Tibial nerve (tissue), 4 donors: ENCODE measurements around the gene PARD6B. TPM values are rescaled to one million over a fixed set of nuclear protein-coding genes. Genes with fewer than 3 reads are reported as not detected.

Experiments used
- DNase-seq, 2 donors: peaks; one replicate each; pipeline ENCODE4 v3.0.0-alpha.2; 2019; ENCODE audit warnings: low spot score in 2 of 2
- H3K27ac ChIP-seq, 4 donors: fragments of 200-600 bp; sonication (generic) in 3 of 4; one replicate each; pipeline ENCODE4 v1.5.1; 2017 to 2019; ENCODE audit warnings: mild to moderate bottlenecking in 1 of 4
- H3K27me3 ChIP-seq, 2 donors: fragments of 200-600 bp; sonication (generic) in 1 of 2; one replicate each; pipeline versions ENCODE4 v1.5.1 to v1.6.0; 2017 to 2019
- H3K36me3 ChIP-seq, 3 donors: fragments of 200-600 bp; sonication (generic); one replicate each; pipeline ENCODE4 v1.5.1; 2018 to 2019
- H3K4me1 ChIP-seq, 4 donors: fragments of 200-600 bp; sonication (generic) in 3 of 4; one replicate each; pipeline ENCODE4 v1.5.1; 2017 to 2019
- H3K4me3 ChIP-seq, 4 donors: fragments of 200-600 bp; sonication (generic) in 3 of 4; one replicate each; pipeline ENCODE4 v1.5.1; 2017 to 2019; ENCODE audit warnings: mild to moderate bottlenecking in 1 of 4, moderate library complexity in 1 of 4
- H3K9me3 ChIP-seq, 4 donors: fragments of 200-600 bp; sonication (generic) in 3 of 4; one replicate each; pipeline ENCODE4 v1.5.1; 2017 to 2019
- CTCF ChIP-seq, 5 experiments: fragments of 200-600 bp in 3 of 5; fragments of 450-650 bp in 2 of 5; sonication (generic) in 3 of 5; IDR thresholded peaks; one replicate each; pipeline ENCODE4 v1.5.1; 2016 to 2019; ENCODE audit warnings: antibody characterized with exemption in 5 of 5, mild to moderate bottlenecking in 3 of 5, moderate library complexity in 2 of 5
- EP300 ChIP-seq, 2 donors: sonication (generic); formaldehyde crosslinking; IDR thresholded peaks; one replicate each; pipeline ENCODE4 v1.6.1; 2017; ENCODE audit warnings: antibody characterized with exemption in 2 of 2, mild to moderate bottlenecking in 1 of 2
- POLR2A ChIP-seq, 2 donors: fragments of 450-650 bp; IDR thresholded peaks; one replicate each; pipeline ENCODE4 v1.6.1; 2017; ENCODE audit warnings: antibody characterized with exemption in 2 of 2, mild to moderate bottlenecking in 2 of 2, moderate library complexity in 2 of 2
- WGBS, 2 donors: methylation state at CpG; one replicate each; pipeline ENCODE4 v1.1.5; 2018; 5-methylcytosine and 5-hydroxymethylcytosine counted together
- total RNA-seq, 4 donors: library from RNA; depleted of rRNA; stranded (reverse); fragments of >200 nt; gene quantifications; one replicate each; pipeline ENCODE4 v1.1.0, GENCODE V29; 2016

PARD6B gene
- total RNA-seq, 4 donors from 2014 or later = 2.4 to 3.8 (median 3.5) TPM

- H3K4me3 ChIP-seq = no peak overlapping the region
- WGBS, 2 donors = 46 to 52% methylated on average over 14 to 15 of the region's 15 CpGs
- peaks cover 0 to 59% (median 21%) of the 10 kb centered on the region in 4 donors for H3K4me1 ChIP-seq
- peak in 1 of 2 donors; percentile 64 for TF ChIP-seq EP300 (IDR thresholded peaks at IDR 0.05)
- peak in 3 of 5 experiments; percentile 17 to 34 (median 26) for TF ChIP-seq CTCF (IDR thresholded peaks at IDR 0.05)
- TF ChIP-seq POLR2A (IDR thresholded peaks at IDR 0.05) = no peak
- peak overlapping the region; percentile 79 to 92 (median 85) for H3K27ac ChIP-seq
- no peaks in the 10 kb centered on the region for H3K36me3 ChIP-seq
- peak in 1 of 2 donors; percentile 59 for DNase-seq
- no peaks in the 10 kb centered on the region for H3K27me3 ChIP-seq
- H3K9me3 ChIP-seq = no peaks in the 10 kb centered on the region
Measured at GRCh38 chr20:50744143-50744792, 12.9 kb downstream of the PARD6B start.

- Histone ChIP-seq H3K4me3 (no peak overlapping the region), H3K36me3 (peaks cover 0 to 5% (median 0%) of the 10 kb centered on the region in 3 donors), H3K27me3 (no peaks in the 10 kb centered on the region), H3K27ac (peak overlapping the region; percentile 0 to 92 (median 84)), H3K4me1 (peaks cover 0 to 60% (median 21%) of the 10 kb centered on the region in 4 donors), H3K9me3 (no peaks in the 10 kb centered on the region)
- WGBS, 2 donors = 68 to 78% methylated on average over 2 of the region's 2 CpGs
- no peak for DNase-seq
- TF ChIP-seq CTCF (IDR thresholded peaks at IDR 0.05) = no peak
- TF ChIP-seq POLR2A (IDR thresholded peaks at IDR 0.05) = no peak
- TF ChIP-seq EP300 (IDR thresholded peaks at IDR 0.05) = no peak
Measured at GRCh38 chr20:50745634-50746137, 14.3 kb downstream of the PARD6B start.

GRCh38 chr20:50746138-50746940 lies 15.0 kb downstream of the PARD6B start:
- Histone ChIP-seq H3K4me1 (peaks cover 0 to 60% (median 21%) of the 10 kb centered on the region in 4 donors), H3K27me3 (no peaks in the 10 kb centered on the region), H3K27ac (peak overlapping the region; percentile 0 to 92 (median 84)), H3K9me3 (no peaks in the 10 kb centered on the region), H3K4me3 (no peak overlapping the region), H3K36me3 (peaks cover 0 to 5% (median 0%) of the 10 kb centered on the region in 3 donors)
- no peak for DNase-seq
- TF ChIP-seq POLR2A (IDR thresholded peaks at IDR 0.05) (no peak), EP300 (IDR thresholded peaks at IDR 0.05) (peak in 1 of 2 donors; percentile 39)
- 40 to 47% methylated on average over 3 of the region's 3 CpGs for WGBS, 2 donors

GRCh38 chr20:50747275-50747674 lies 15.9 kb downstream of the PARD6B start:
- Histone ChIP-seq H3K27ac (peak overlapping the region in 3 of 4 donors; percentile 79 to 92 (median 89)), H3K4me3 (no peak overlapping the region), H3K36me3 (peaks cover 0 to 5% (median 0%) of the 10 kb centered on the region in 3 donors), H3K27me3 (no peaks in the 10 kb centered on the region), H3K4me1 (peaks cover 0 to 60% (median 21%) of the 10 kb centered on the region in 4 donors), H3K9me3 (no peaks in the 10 kb centered on the region)
- 78 to 85% methylated on average over 2 of the region's 2 CpGs for WGBS, 2 donors
- DNase-seq = no peak
- TF ChIP-seq POLR2A (IDR thresholded peaks at IDR 0.05) (no peak), CTCF (IDR thresholded peaks at IDR 0.05) (no peak), EP300 (IDR thresholded peaks at IDR 0.05) (no peak)

GRCh38 chr20:50750145-50750671 lies 18.8 kb downstream of the PARD6B start:
- TF ChIP-seq EP300 (IDR thresholded peaks at IDR 0.05) = no peak
- no peak for TF ChIP-seq CTCF (IDR thresholded peaks at IDR 0.05)
- no peak for TF ChIP-seq POLR2A (IDR thresholded peaks at IDR 0.05)
- H3K27ac ChIP-seq = no peak overlapping the region
- H3K9me3 ChIP-seq = no peaks in the 10 kb centered on the region
- WGBS, 2 donors = 73 to 77% methylated on average over 8 of the region's 8 CpGs
- peaks cover 0 to 5% (median 0%) of the 10 kb centered on the region in 3 donors for H3K36me3 ChIP-seq
- H3K4me3 ChIP-seq = no peak overlapping the region
- H3K4me1 ChIP-seq = peaks cover 0 to 36% (median 13%) of the 10 kb centered on the region in 4 donors
- DNase-seq = no peak
- H3K27me3 ChIP-seq = no peaks in the 10 kb centered on the region
